GM10266 (cell line): Measurements from ENCODE around the gene AHNAK.
A peak's percentile ranks its signal among the peaks of the same experiment; 100 is the strongest.
"Not testable (repeated sequence)": the region's sequence is repeated elsewhere in the genome, so short reads cannot be mapped to it uniquely, and the experiment has no call there.

Experiments
- DNase-seq: peaks from one replicate; pipeline ENCODE4 v3.0.0; 2012; ENCODE audit errors: extremely low spot score
- TF ChIP-seq, protein P1 (sequence below): IDR thresholded peaks from 2 replicates; pipeline ENCODE4 v1.5.1; 2012; ENCODE audit warnings: mild to moderate bottlenecking, low read depth; ENCODE audit not compliant: control insufficient read depth, insufficient read depth; ENCODE audit errors: missing control alignments

Gene AHNAK

DNA sequence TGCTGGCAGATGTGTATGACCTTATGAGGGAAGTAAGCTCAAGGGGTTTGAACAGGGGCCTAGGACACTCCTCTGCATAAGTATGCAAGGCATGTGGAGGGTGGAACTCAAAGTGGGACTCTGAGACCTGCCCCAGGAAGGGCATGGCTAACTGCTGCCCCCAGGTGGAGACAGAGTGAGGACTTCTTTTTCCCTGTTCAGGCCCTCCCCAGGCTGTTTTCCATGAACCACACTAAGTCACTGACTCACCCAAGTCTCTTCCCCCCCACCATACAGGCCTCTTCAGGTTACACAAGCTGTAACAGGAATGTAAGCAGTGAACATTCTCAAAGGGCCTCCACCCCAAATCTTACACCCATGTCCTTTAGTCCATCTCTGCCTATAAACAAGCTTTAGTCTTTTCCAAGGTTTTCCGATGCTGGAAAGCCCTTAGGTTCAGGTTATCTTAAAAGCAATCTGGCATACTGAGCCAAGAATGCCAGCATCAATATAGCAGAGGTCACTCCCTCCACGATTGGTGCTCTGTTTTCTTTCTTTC lies 14.0 kb upstream of the AHNAK start:
- no peak for DNase-seq
- TF ChIP-seq, protein P1, sequence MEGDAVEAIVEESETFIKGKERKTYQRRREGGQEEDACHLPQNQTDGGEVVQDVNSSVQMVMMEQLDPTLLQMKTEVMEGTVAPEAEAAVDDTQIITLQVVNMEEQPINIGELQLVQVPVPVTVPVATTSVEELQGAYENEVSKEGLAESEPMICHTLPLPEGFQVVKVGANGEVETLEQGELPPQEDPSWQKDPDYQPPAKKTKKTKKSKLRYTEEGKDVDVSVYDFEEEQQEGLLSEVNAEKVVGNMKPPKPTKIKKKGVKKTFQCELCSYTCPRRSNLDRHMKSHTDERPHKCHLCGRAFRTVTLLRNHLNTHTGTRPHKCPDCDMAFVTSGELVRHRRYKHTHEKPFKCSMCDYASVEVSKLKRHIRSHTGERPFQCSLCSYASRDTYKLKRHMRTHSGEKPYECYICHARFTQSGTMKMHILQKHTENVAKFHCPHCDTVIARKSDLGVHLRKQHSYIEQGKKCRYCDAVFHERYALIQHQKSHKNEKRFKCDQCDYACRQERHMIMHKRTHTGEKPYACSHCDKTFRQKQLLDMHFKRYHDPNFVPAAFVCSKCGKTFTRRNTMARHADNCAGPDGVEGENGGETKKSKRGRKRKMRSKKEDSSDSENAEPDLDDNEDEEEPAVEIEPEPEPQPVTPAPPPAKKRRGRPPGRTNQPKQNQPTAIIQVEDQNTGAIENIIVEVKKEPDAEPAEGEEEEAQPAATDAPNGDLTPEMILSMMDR = peak; percentile 75

DNA sequence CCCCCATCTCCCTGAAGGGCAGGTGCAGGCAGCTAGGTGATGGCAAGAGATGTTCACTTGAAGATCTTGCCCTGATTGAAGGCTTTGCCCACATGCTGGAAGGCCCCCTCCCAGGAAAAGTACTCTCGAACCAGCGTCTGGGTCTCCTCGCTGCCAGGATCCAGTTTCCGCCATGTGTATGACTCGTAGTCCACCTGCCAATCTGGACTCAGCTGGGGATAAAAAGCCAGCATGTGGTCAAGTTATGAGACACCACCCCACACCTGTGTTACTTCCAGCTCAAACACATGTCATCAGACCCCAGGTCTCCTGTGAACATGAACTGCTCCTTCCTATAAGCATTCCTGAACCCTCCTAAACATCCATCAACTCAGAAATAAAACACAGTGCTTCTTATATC lies 13.0 kb upstream of the AHNAK start:
- not testable (repeated sequence) for DNase-seq

DNA sequence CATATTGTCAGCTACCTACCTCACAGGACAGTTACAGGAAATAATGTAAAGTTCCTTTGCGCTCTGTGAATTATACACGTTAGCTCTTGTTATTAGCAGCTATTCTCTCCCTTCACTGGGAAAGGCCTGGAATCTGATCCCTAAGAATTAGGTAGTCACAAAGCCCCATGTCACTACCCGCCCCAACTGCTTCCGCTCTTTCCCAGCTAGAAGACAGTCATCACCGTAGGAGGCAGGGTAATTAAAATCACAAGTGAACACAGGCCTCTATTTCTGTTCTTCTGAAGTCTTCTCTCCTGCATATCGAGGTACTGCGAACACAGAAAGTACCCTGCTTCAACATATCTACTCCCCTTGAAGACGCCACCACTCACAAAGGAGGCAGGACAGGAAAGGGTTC lies 12.6 kb upstream of the AHNAK start:
- no peak for DNase-seq
- TF ChIP-seq, protein P1 = no peak

DNA sequence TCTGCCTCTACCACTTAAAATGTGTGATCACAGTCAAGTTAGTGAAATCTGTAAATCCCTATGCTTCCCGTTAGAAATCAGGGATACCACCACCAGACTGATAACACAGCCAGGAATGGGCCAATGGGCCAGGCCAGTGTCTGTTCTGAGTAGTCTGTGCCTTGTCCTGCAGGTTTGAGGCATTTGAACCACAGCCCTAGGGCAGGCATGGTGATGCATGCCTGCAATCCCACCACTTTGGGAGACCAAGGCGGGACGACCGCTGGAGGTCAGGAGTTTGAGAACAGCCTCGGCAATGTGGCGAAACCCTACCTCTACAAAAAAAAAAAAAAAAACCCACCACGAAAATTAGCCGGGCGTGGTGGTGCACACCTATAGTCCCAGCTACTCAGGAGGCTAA lies 12.1 kb upstream of the AHNAK start:
- TF ChIP-seq, protein P1 = no peak
- no peak for DNase-seq

DNA sequence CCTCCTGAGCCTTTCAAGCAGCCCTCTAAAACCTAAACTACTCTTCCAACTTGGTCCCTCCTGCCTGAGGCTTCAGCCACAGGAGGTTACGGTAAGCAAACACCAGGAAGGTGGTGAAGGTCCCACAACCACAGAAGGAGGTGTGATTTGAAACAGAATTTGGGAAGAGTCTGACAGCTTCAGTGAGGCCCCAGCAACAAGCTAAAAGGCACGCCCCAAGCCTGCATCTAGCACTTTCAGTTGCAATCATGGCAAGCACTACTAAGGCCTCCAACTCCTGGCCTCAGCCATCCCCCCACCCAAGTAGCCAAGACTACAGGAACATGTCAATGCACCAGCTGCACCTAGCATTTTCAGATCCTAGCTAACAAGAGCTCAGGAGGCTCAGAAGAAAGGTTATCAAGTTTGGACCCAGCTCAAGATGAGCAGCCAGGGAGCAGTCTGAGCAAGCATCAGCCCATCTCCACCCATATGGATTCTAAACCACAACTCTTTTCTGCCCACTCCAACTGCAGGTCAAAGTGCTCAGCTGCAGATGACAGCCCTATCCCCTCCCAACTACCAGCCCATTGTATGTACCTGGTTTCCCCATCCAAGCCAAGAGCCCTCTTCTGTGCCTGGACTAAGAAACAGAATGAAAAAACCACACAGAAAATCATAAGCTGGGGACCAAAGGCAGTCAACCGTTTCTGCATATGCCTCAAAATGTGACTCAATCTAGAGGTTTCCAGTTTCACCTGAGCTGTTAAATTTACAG lies 10.4 kb upstream of the AHNAK start:
- DNase-seq = peak; percentile 29
- TF ChIP-seq, protein P1 = no peak

DNA sequence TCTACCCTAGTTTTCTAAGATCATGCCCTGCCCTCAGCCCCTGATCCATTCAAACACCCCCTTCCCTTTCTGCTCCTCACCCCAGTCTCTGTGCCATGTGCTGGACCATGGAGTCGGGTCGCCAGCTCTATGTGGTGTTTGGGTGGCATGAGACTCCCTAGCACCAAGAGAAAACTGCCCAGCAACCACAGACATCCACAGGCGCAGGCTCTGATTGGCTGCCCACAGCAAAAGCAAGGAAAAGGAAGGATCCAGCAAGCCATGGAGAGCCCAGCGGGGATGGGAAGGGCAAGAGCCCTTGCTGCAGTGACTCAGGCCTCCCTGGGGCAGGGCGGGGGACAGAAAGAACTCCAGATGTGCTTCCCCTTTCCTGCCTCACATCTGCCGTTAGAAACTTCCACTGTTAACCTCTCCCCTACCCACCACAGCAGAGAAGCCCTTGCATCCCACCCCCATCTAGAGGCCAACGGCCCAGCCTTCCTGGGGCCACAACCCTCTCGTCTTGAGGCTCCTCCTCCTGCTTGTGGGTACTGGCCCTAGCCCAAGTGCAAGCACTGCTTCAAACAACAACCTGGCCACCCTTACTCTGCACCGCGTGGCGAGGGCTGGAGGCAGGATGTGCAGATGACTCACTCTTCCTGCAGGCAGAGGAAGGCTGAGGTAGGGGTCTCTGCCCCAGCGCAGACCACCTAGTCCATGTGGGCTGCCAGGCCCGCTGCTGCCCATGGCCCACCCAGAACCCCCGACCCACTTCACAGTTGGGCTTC lies 9.7 kb upstream of the AHNAK start:
- TF ChIP-seq, protein P1 = no peak
- DNase-seq = peak; percentile 61

DNA sequence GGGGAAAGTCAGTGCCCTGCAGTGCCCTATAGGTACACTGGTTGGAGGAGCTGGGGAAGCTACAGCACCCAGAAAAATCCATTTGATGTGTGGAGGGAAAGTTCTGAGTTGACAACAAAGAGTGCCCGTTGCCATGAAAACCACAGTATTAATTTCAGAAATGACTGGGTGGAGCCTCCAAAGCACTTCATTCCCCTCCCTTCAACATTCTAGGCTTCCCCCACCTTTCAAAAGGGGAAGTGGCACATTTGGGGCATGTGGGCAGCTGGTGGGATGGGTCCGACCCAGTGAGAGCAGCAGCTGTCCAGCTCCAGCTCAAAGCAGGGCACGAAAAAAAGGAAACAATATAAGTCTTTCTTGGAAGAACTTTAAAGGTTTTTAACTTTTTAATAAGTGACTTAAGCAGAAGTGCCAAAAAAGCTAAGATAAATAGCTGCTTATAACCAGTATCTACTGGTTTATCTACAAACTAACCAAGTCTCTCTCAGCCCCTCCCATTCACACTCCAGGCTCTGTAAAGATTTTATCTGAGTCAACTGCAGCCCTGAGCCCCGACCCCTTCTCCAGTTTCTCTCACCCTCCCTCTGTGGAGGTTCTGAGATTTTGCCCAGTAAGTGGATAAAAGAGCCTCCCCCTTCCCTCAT lies 9.0 kb upstream of the AHNAK start:
- peak; percentile 59 for DNase-seq
- TF ChIP-seq, protein P1 = no peak
